ENCODE data around the gene PLA2G2F.

PLA2G2F gene

GRCh38 chr1:20093303-20093702, 45.8 kb upstream of the PLA2G2F start:
- Histone ChIP-seq H3K4ac (ENCODE audit: low read length) (no peak overlapping the region), H3K23ac (ENCODE audit: low read depth, low read length, poor library complexity) (no peak overlapping the region), H3K14ac (ENCODE audit: low read length) (no peak overlapping the region), H3K4me1 (ENCODE audit: control insufficient read depth in 2 of 2, insufficient read depth in 1 of 2, low read depth in 1 of 2, low read length in 2 of 2) (no peaks in the 10 kb centered on the region), H3K4me2 (ENCODE audit: insufficient read depth, low read length, poor library complexity, severe bottlenecking) (no peak overlapping the region), H2AK5ac (ENCODE audit: low read depth, low read length) (no peak overlapping the region), H4K91ac (ENCODE audit: low read depth, low read length, poor library complexity) (no peak overlapping the region), H3K4me3 (ENCODE audit: low read length in 2 of 2) (no peak overlapping the region), H2BK120ac (ENCODE audit: low read depth, low read length) (no peak overlapping the region), H3K79me1 (ENCODE audit: low read depth, low read length) (no peaks in the 10 kb centered on the region), H2BK15ac (ENCODE audit: low read length) (no peak overlapping the region), H3K27ac (replicated peaks; ENCODE audit: low read length) (no peak overlapping the region), H3K36me3 (replicated peaks in 1 of 2; ENCODE audit: control insufficient read depth in 2 of 2, insufficient read depth in 2 of 2, low read length in 2 of 2) (no peaks in the 10 kb centered on the region), H3K18ac (ENCODE audit: low read length) (no peak overlapping the region), H2BK5ac (ENCODE audit: low read length) (no peak overlapping the region), H3K27me3 (ENCODE audit: control insufficient read depth in 3 of 3, insufficient read depth in 3 of 3, low read depth in 1 of 3, low read length in 3 of 3) (peaks cover 0 to 10% (median 0%) of the 10 kb centered on the region in 3 experiments), H3K9ac (ENCODE audit: low read depth, low read length, poor library complexity) (no peak overlapping the region), H2BK12ac (ENCODE audit: low read length) (no peak overlapping the region), H4K8ac (ENCODE audit: low read depth, low read length) (no peak overlapping the region), H2AFZ (ENCODE audit: low read length) (no peak overlapping the region), H3K9me3 (replicated peaks in 1 of 2; ENCODE audit: control insufficient read depth in 2 of 2, insufficient read depth in 1 of 2, low read depth in 1 of 2, low read length in 2 of 2) (peaks cover 0 to 15% of the 10 kb centered on the region in 2 donors)
- WGBS, 2 donors (ENCODE audit: extremely low coverage in 2 of 2, insufficient read length in 2 of 2, insufficient replicate concordance in 1 of 2) = no CpG with 5 or more reads among the region's 5 CpGs
- no peak for DNase-seq (ENCODE audit: low spot score)

GRCh38 chr1:20093940-20094391, 45.2 kb upstream of the PLA2G2F start:
- no peak overlapping the region for H2BK120ac ChIP-seq (ENCODE audit: low read depth, low read length)
- H2BK12ac ChIP-seq (ENCODE audit: low read length) = no peak overlapping the region
- H3K4me1 ChIP-seq (ENCODE audit: control insufficient read depth in 2 of 2, insufficient read depth in 1 of 2, low read depth in 1 of 2, low read length in 2 of 2) = no peaks in the 10 kb centered on the region
- no peak overlapping the region for H3K27ac ChIP-seq (replicated peaks; ENCODE audit: low read length)
- no peaks in the 10 kb centered on the region for H3K36me3 ChIP-seq (replicated peaks in 1 of 2; ENCODE audit: control insufficient read depth in 2 of 2, insufficient read depth in 2 of 2, low read length in 2 of 2)
- no peak for DNase-seq (ENCODE audit: low spot score)
- H3K4ac ChIP-seq (ENCODE audit: low read length) = no peak overlapping the region
- no peaks in the 10 kb centered on the region for H3K79me1 ChIP-seq (ENCODE audit: low read depth, low read length)
- H4K91ac ChIP-seq (ENCODE audit: low read depth, low read length, poor library complexity) = no peak overlapping the region
- H3K4me2 ChIP-seq (ENCODE audit: insufficient read depth, low read length, poor library complexity, severe bottlenecking) = no peak overlapping the region
- peaks cover 0 to 10% (median 0%) of the 10 kb centered on the region in 3 experiments for H3K27me3 ChIP-seq (ENCODE audit: control insufficient read depth in 3 of 3, insufficient read depth in 3 of 3, low read depth in 1 of 3, low read length in 3 of 3)
- H2AFZ ChIP-seq (ENCODE audit: low read length) = no peak overlapping the region
- no peak overlapping the region for H2AK5ac ChIP-seq (ENCODE audit: low read depth, low read length)
- H2BK5ac ChIP-seq (ENCODE audit: low read length) = no peak overlapping the region
- WGBS, 2 donors (ENCODE audit: extremely low coverage in 2 of 2, insufficient read length in 2 of 2, insufficient replicate concordance in 1 of 2) = no CpG with 5 or more reads among the region's 5 CpGs
- H3K9me3 ChIP-seq (replicated peaks in 1 of 2; ENCODE audit: control insufficient read depth in 2 of 2, insufficient read depth in 1 of 2, low read depth in 1 of 2, low read length in 2 of 2) = peaks cover 0 to 15% of the 10 kb centered on the region in 2 donors
- H4K8ac ChIP-seq (ENCODE audit: low read depth, low read length) = no peak overlapping the region
- no peak overlapping the region for H3K23ac ChIP-seq (ENCODE audit: low read depth, low read length, poor library complexity)
- no peak overlapping the region for H2BK15ac ChIP-seq (ENCODE audit: low read length)
- H3K18ac ChIP-seq (ENCODE audit: low read length) = no peak overlapping the region
- H3K4me3 ChIP-seq (ENCODE audit: low read length in 2 of 2) = no peak overlapping the region
- no peak overlapping the region for H3K9ac ChIP-seq (ENCODE audit: low read depth, low read length, poor library complexity)
- no peak overlapping the region for H3K14ac ChIP-seq (ENCODE audit: low read length)

GRCh38 chr1:20095564-20096434, 43.3 kb upstream of the PLA2G2F start:
- H3K27ac ChIP-seq (replicated peaks; ENCODE audit: low read length) = no peak overlapping the region
- WGBS, 2 donors (ENCODE audit: extremely low coverage in 2 of 2, insufficient read length in 2 of 2, insufficient replicate concordance in 1 of 2) = no CpG with 5 or more reads among the region's 5 CpGs

DNA sequence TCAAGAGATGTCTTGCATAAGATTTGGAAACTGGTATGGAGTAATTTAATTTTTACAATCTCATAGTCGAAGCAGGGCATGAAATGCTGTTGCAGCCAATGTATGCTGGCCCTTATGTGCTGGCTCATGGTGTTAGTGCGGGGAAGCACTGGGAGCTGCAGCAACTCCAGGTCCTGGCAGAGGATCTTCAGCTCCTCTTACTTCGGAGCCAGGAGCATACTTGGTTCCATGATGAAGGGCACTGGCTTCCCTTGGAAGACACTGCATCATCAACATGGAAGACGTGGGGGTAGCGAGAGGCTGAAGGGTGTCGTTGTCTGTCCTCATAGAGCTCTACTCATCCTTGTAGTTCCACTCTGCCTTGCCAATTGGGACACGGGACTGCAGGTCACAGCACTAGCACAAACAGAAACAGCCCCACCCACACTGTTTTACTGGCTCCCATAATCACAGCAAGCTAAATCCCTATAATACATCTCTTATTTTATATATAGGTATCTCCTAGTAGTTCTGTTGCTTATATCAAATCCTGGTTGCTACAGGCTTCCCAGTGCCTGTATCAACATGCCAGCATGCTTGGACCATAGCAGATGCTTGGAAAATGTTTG, 42.2 kb upstream of the PLA2G2F start:
- Histone ChIP-seq H3K4me1 (ENCODE audit: control insufficient read depth in 2 of 2, insufficient read depth in 1 of 2, low read depth in 1 of 2, low read length in 2 of 2) (no peaks in the 10 kb centered on the region), H2BK5ac (ENCODE audit: low read length) (no peak overlapping the region), H3K27me3 (ENCODE audit: control insufficient read depth in 3 of 3, insufficient read depth in 3 of 3, low read depth in 1 of 3, low read length in 3 of 3) (peaks cover 0 to 8% (median 0%) of the 10 kb centered on the region in 3 experiments), H3K18ac (ENCODE audit: low read length) (no peak overlapping the region), H3K27ac (replicated peaks; ENCODE audit: low read length) (no peak overlapping the region), H3K36me3 (replicated peaks in 1 of 2; ENCODE audit: control insufficient read depth in 2 of 2, insufficient read depth in 2 of 2, low read length in 2 of 2) (no peaks in the 10 kb centered on the region), H2BK120ac (ENCODE audit: low read depth, low read length) (no peak overlapping the region), H4K91ac (ENCODE audit: low read depth, low read length, poor library complexity) (no peak overlapping the region), H2AFZ (ENCODE audit: low read length) (no peak overlapping the region), H3K23ac (ENCODE audit: low read depth, low read length, poor library complexity) (no peak overlapping the region), H3K4me3 (ENCODE audit: low read length in 2 of 2) (no peak overlapping the region), H3K4me2 (ENCODE audit: insufficient read depth, low read length, poor library complexity, severe bottlenecking) (no peak overlapping the region), H2AK5ac (ENCODE audit: low read depth, low read length) (no peak overlapping the region), H4K8ac (ENCODE audit: low read depth, low read length) (no peak overlapping the region), H3K9ac (ENCODE audit: low read depth, low read length, poor library complexity) (no peak overlapping the region), H3K79me1 (ENCODE audit: low read depth, low read length) (no peaks in the 10 kb centered on the region), H2BK15ac (ENCODE audit: low read length) (no peak overlapping the region), H3K14ac (ENCODE audit: low read length) (no peak overlapping the region), H3K9me3 (replicated peaks in 1 of 2; ENCODE audit: control insufficient read depth in 2 of 2, insufficient read depth in 1 of 2, low read depth in 1 of 2, low read length in 2 of 2) (peaks cover 0 to 15% of the 10 kb centered on the region in 2 donors), H2BK12ac (ENCODE audit: low read length) (no peak overlapping the region), H3K4ac (ENCODE audit: low read length) (no peak overlapping the region)
- WGBS, 2 donors (ENCODE audit: extremely low coverage in 2 of 2, insufficient read length in 2 of 2, insufficient replicate concordance in 1 of 2) = no CpG with 5 or more reads among the region's 7 CpGs
- DNase-seq (ENCODE audit: low spot score) = no peak

More at GRCh38 chr1:20095564-20096434, 43.3 kb upstream of the PLA2G2F start:
- Histone ChIP-seq H3K27me3 (ENCODE audit: control insufficient read depth in 3 of 3, insufficient read depth in 3 of 3, low read depth in 1 of 3, low read length in 3 of 3) (peaks cover 0 to 10% (median 0%) of the 10 kb centered on the region in 3 experiments), H3K14ac (ENCODE audit: low read length) (no peak overlapping the region), H3K4me2 (ENCODE audit: insufficient read depth, low read length, poor library complexity, severe bottlenecking) (no peak overlapping the region), H2AFZ (ENCODE audit: low read length) (no peak overlapping the region), H3K4me3 (ENCODE audit: low read length in 2 of 2) (no peak overlapping the region), H4K91ac (ENCODE audit: low read depth, low read length, poor library complexity) (no peak overlapping the region), H3K9ac (ENCODE audit: low read depth, low read length, poor library complexity) (no peak overlapping the region), H3K4me1 (ENCODE audit: control insufficient read depth in 2 of 2, insufficient read depth in 1 of 2, low read depth in 1 of 2, low read length in 2 of 2) (no peaks in the 10 kb centered on the region), H3K23ac (ENCODE audit: low read depth, low read length, poor library complexity) (no peak overlapping the region), H2BK12ac (ENCODE audit: low read length) (no peak overlapping the region), H3K18ac (ENCODE audit: low read length) (no peak overlapping the region), H3K4ac (ENCODE audit: low read length) (no peak overlapping the region), H2BK5ac (ENCODE audit: low read length) (no peak overlapping the region), H4K8ac (ENCODE audit: low read depth, low read length) (no peak overlapping the region), H3K36me3 (replicated peaks in 1 of 2; ENCODE audit: control insufficient read depth in 2 of 2, insufficient read depth in 2 of 2, low read length in 2 of 2) (no peaks in the 10 kb centered on the region), H2AK5ac (ENCODE audit: low read depth, low read length) (no peak overlapping the region), H2BK120ac (ENCODE audit: low read depth, low read length) (no peak overlapping the region), H3K79me1 (ENCODE audit: low read depth, low read length) (no peaks in the 10 kb centered on the region), H3K9me3 (replicated peaks in 1 of 2; ENCODE audit: control insufficient read depth in 2 of 2, insufficient read depth in 1 of 2, low read depth in 1 of 2, low read length in 2 of 2) (peaks cover 0 to 15% of the 10 kb centered on the region in 2 donors), H2BK15ac (ENCODE audit: low read length) (no peak overlapping the region)
- no peak for DNase-seq (ENCODE audit: low spot score)
